B cell (primary cell): ENCODE data around the gene CACNB2. TPM values are rescaled to one million over a fixed set of nuclear protein-coding genes. Genes with fewer than 3 reads are reported as not detected.

Experiments used
- ATAC-seq: fragments of 200-7000 bp; cut with Tn5 transposase; one replicate; pipeline ENCODE4 v1.10.0; 2021; ENCODE audit warnings: low read depth, mild to moderate bottlenecking, moderate number of reproducible peaks, moderate library complexity
- CTCF ChIA-PET: fragments of 350-600 bp; sonication (Branson Sonifier 250); formaldehyde crosslinking; loops from one replicate; lab custom pipeline; 2021; ENCODE audit warnings: antibody characterized with exemption, inconsistent platforms; lab: Charles Lee
- POLR2A ChIA-PET: fragments of 350-600 bp; sonication (Branson Sonifier 250); formaldehyde crosslinking; loops from one replicate; lab custom pipeline; 2021; ENCODE audit warnings: antibody characterized with exemption; lab: Charles Lee
- DNase-seq: peaks from one replicate; pipeline ENCODE4 v3.0.0; 2013
- H2AFZ ChIP-seq: 2 replicates; pipeline ENCODE4 v1.6.1; 2012; ENCODE audit warnings: mild to moderate bottlenecking, low read depth, low read length; ENCODE audit not compliant: insufficient read depth, poor library complexity, severe bottlenecking
- H3K27ac ChIP-seq, 2 donors: 1 replicate in 1 of 2; 2 replicates in 1 of 2; pipeline ENCODE4 v1.5.1; 2012 to 2013; ENCODE audit warnings: low read length in 2 of 2, mild to moderate bottlenecking in 2 of 2, moderate library complexity in 1 of 2
- H3K27me3 ChIP-seq, 4 experiments: fragments of 200-600 bp in 1 of 4; sonication (generic) in 1 of 4; replicated peaks in 1 of 4; 1 replicate in 2 of 4; 2 replicates in 2 of 4; pipeline versions ENCODE4 v1.6.1 to v1.7.0; 2013 to 2016; ENCODE audit warnings: low read length in 3 of 4, mild to moderate bottlenecking in 2 of 4, mixed read lengths in 1 of 4, moderate library complexity in 1 of 4; ENCODE audit not compliant: insufficient read depth in 4 of 4, control insufficient read depth in 3 of 4; ENCODE audit errors: control extremely low read depth in 1 of 4
- H3K36me3 ChIP-seq, 2 experiments: replicated peaks in 1 of 2; 1 replicate in 1 of 2; 2 replicates in 1 of 2; pipeline versions ENCODE4 v1.6.1 to v1.7.1; 2013; ENCODE audit warnings: low read length in 1 of 2; ENCODE audit not compliant: insufficient read depth in 2 of 2, control insufficient read depth in 1 of 2; ENCODE audit errors: control extremely low read depth in 1 of 2, extremely low read depth in 1 of 2
- H3K4me1 ChIP-seq, 2 donors: fragments of 200-600 bp in 1 of 2; sonication (generic) in 1 of 2; 1 replicate in 1 of 2; 2 replicates in 1 of 2; pipeline versions ENCODE4 v1.5.1 to v1.6.1; 2013 to 2017; ENCODE audit warnings: low read length in 2 of 2; ENCODE audit not compliant: control insufficient read depth in 2 of 2, insufficient read depth in 2 of 2
- H3K4me2 ChIP-seq: replicated peaks from 2 replicates; pipeline ENCODE3; 2012; ENCODE audit warnings: mild to moderate bottlenecking, low read depth, low read length; ENCODE audit not compliant: poor library complexity, severe bottlenecking
- H3K4me3 ChIP-seq, 5 experiments: fragments of 200-600 bp in 1 of 5; sonication (generic) in 1 of 5; 1 replicate in 3 of 5; 2 replicates in 2 of 5; pipeline versions ENCODE4 v1.5.1 to v1.7.0; 2011 to 2016; ENCODE audit warnings: low read length in 4 of 5, mild to moderate bottlenecking in 4 of 5, low read depth in 2 of 5, control low read depth in 1 of 5, moderate library complexity in 1 of 5; ENCODE audit not compliant: insufficient read depth in 1 of 5; ENCODE audit errors: control extremely low read depth in 1 of 5, extremely low read depth in 1 of 5
- H3K79me2 ChIP-seq: fragments of 200-600 bp; sonication (generic); one replicate; pipeline ENCODE4 v1.6.0; 2016; ENCODE audit warnings: low read length; ENCODE audit not compliant: control insufficient read depth, insufficient read depth
- H3K9ac ChIP-seq: fragments of 200-600 bp; sonication (generic); 2 replicates; pipeline ENCODE4 v1.6.1; 2017; ENCODE audit warnings: mild to moderate bottlenecking, low read length, moderate library complexity
- H3K9me3 ChIP-seq, 3 donors: one replicate each; pipeline versions ENCODE4 v1.6.1 to v1.7.1; 2013; ENCODE audit warnings: low read length in 2 of 3; ENCODE audit not compliant: control insufficient read depth in 2 of 3, insufficient read depth in 1 of 3; ENCODE audit errors: control extremely low read depth in 1 of 3
- H4K20me1 ChIP-seq: 2 replicates; pipeline ENCODE4 v1.6.0; 2012; ENCODE audit warnings: mild to moderate bottlenecking, low read length; ENCODE audit not compliant: insufficient read depth, control insufficient read depth, poor library complexity, severe bottlenecking
- H3K27ac Mint-ChIP-seq: one replicate; pipeline ENCODE4 v1.8.0; 2021; ENCODE audit warnings: mixed read lengths
- H3K27me3 Mint-ChIP-seq: one replicate; pipeline ENCODE4 v1.8.0; 2021; ENCODE audit warnings: mixed read lengths
- H3K4me1 Mint-ChIP-seq: one replicate; pipeline ENCODE4 v1.8.0; 2021; ENCODE audit warnings: mixed read lengths
- H3K4me3 Mint-ChIP-seq: one replicate; pipeline ENCODE4 v1.8.0; 2021; ENCODE audit warnings: mixed read lengths
- H3K9me3 Mint-ChIP-seq: one replicate; pipeline ENCODE4 v1.8.0; 2022; ENCODE audit warnings: mixed read lengths; ENCODE audit not compliant: insufficient read depth
- CTCF ChIP-seq: fragments of 200-600 bp; IDR thresholded peaks from one replicate; pipeline ENCODE4 v1.8.0; 2022; ENCODE audit warnings: antibody characterized with exemption, mild to moderate bottlenecking
- EZH2 ChIP-seq: IDR thresholded peaks from 2 replicates; pipeline ENCODE4 v1.6.1; 2012; ENCODE audit warnings: borderline replicate concordance, low read depth, mild to moderate bottlenecking, moderate library complexity, low read length; ENCODE audit not compliant: insufficient read depth, poor library complexity, severe bottlenecking
- WGBS: methylation state at CpG from one replicate; pipeline ENCODE4 v1.1.5; 2013; ENCODE audit warnings: missing lambda C conversion rate; ENCODE audit not compliant: insufficient coverage; 5-methylcytosine and 5-hydroxymethylcytosine counted together
- intact Hi-C: fragments of 100-400 bp; cut with micrococcal nuclease; formaldehyde crosslinking; loops from one replicate; pipeline ENCODE4 v1.10.0; 2022
- polyA plus RNA-seq: library from polyadenylated mRNA; depleted of rRNA; stranded (reverse); fragments of >200 nt; gene quantifications from 2 replicates; pipeline ENCODE4 v1.2.3, GENCODE V29; 2012
- total RNA-seq, 2 donors: library from RNA; stranded (reverse); fragments of 120-200 nt in 1 of 2; gene quantifications; 1 replicate in 1 of 2; 2 replicates in 1 of 2; pipeline versions ENCODE4 v1.2.3 to v1.2.4, GENCODE V29; 2013 to 2022

CACNB2 gene
- total and polyA plus RNA-seq, 2 donors (not counting 1 experiment from before 2014, with no cell fraction given), result not detected

GRCh38 chr10:18504161-18504560, 363.9 kb downstream of the CACNB2 start:
- intact Hi-C loops, result no loop called here
- Mint-ChIP-seq H3K27me3 (no peaks in the 10 kb centered on the region), H3K4me3 (no peak overlapping the region), H3K4me1 (no peaks in the 10 kb centered on the region), H3K9me3 (no peaks in the 10 kb centered on the region), H3K27ac (no peak overlapping the region)
- no peak overlapping the region for H3K4me3 ChIP-seq
- ATAC-seq (no peak), DNase-seq (no peak)
- TF ChIP-seq CTCF (no peak), EZH2 (no peak)
- no peaks in the 10 kb centered on the region for H3K27me3 ChIP-seq
- H3K4me1 ChIP-seq, result no peaks in the 10 kb centered on the region
- no peak overlapping the region for H3K9ac ChIP-seq
- ChIA-PET POLR2A (no interaction called here), CTCF (no interaction called here)
- no peaks in the 10 kb centered on the region for H4K20me1 ChIP-seq
- H3K79me2 ChIP-seq, result no peaks in the 10 kb centered on the region
- no peaks in the 10 kb centered on the region for H3K36me3 ChIP-seq
- H3K4me2 ChIP-seq, result no peak overlapping the region
- no peak overlapping the region for H2AFZ ChIP-seq
- no peaks in the 10 kb centered on the region for H3K9me3 ChIP-seq
- WGBS, result 100% methylated on average over 3 of the region's 5 CpGs
- no peak overlapping the region for H3K27ac ChIP-seq

GRCh38 chr10:18505456-18506118, 365.4 kb downstream of the CACNB2 start:
- no peaks in the 10 kb centered on the region for H3K36me3 ChIP-seq
- no peak overlapping the region for H3K27ac Mint-ChIP-seq
- H3K9ac ChIP-seq, result no peak overlapping the region
- H4K20me1 ChIP-seq, result no peaks in the 10 kb centered on the region
- ATAC-seq, result no peak
- no peak overlapping the region for H3K27ac ChIP-seq
- ChIA-PET POLR2A (no interaction called here), CTCF (no interaction called here)
- H3K4me2 ChIP-seq, result no peak overlapping the region
- no peaks in the 10 kb centered on the region for H3K27me3 ChIP-seq
- H2AFZ ChIP-seq, result no peak overlapping the region
- no CpG with 5 or more reads among the region's 11 CpGs for WGBS
- TF ChIP-seq EZH2 (no peak), CTCF (no peak)
- H3K79me2 ChIP-seq, result no peaks in the 10 kb centered on the region
- no peaks in the 10 kb centered on the region for H3K27me3 Mint-ChIP-seq
- intact Hi-C loops, result no loop called here
- H3K9me3 Mint-ChIP-seq, result no peaks in the 10 kb centered on the region
- H3K4me1 ChIP-seq, result no peaks in the 10 kb centered on the region
- no peak for DNase-seq
- no peaks in the 10 kb centered on the region for H3K4me1 Mint-ChIP-seq
- H3K4me3 ChIP-seq, result no peak overlapping the region
- H3K9me3 ChIP-seq, result no peaks in the 10 kb centered on the region
- H3K4me3 Mint-ChIP-seq, result no peak overlapping the region
